ENCODE measurements around the gene FLNB.

The FLNB gene

GRCh38 chr3:58021072-58021959, 13.1 kb downstream of the FLNB start:
- Histone ChIP-seq H3K4me2 (ENCODE audit: insufficient read depth, low read length, poor library complexity, severe bottlenecking) (no peak overlapping the region), H3K4ac (ENCODE audit: low read length) (no peak overlapping the region), H2BK5ac (ENCODE audit: low read length) (no peak overlapping the region), H3K79me1 (ENCODE audit: low read depth, low read length) (no peaks in the 10 kb centered on the region), H2BK15ac (ENCODE audit: low read length) (no peak overlapping the region), H3K9me3 (replicated peaks in 1 of 2; ENCODE audit: control insufficient read depth in 2 of 2, insufficient read depth in 1 of 2, low read depth in 1 of 2, low read length in 2 of 2) (no peaks in the 10 kb centered on the region), H3K9ac (ENCODE audit: low read depth, low read length, poor library complexity) (no peak overlapping the region), H2AFZ (ENCODE audit: low read length) (no peak overlapping the region), H3K36me3 (replicated peaks in 1 of 2; ENCODE audit: control insufficient read depth in 2 of 2, insufficient read depth in 2 of 2, low read length in 2 of 2) (no peaks in the 10 kb centered on the region), H3K27me3 (ENCODE audit: control insufficient read depth in 3 of 3, insufficient read depth in 3 of 3, low read depth in 1 of 3, low read length in 3 of 3) (no peaks in the 10 kb centered on the region), H3K23ac (ENCODE audit: low read depth, low read length, poor library complexity) (no peak overlapping the region), H2AK5ac (ENCODE audit: low read depth, low read length) (peak overlapping the region; percentile 4), H4K8ac (ENCODE audit: low read depth, low read length) (no peak overlapping the region), H3K4me1 (ENCODE audit: control insufficient read depth in 2 of 2, insufficient read depth in 1 of 2, low read depth in 1 of 2, low read length in 2 of 2) (peaks cover 2 to 20% of the 10 kb centered on the region in 2 donors), H2BK12ac (ENCODE audit: low read length) (no peak overlapping the region), H3K14ac (ENCODE audit: low read length) (no peak overlapping the region), H3K27ac (replicated peaks; ENCODE audit: low read length) (no peak overlapping the region), H3K4me3 (ENCODE audit: low read length in 2 of 2) (no peak overlapping the region), H4K91ac (ENCODE audit: low read depth, low read length, poor library complexity) (no peak overlapping the region), H2BK120ac (ENCODE audit: low read depth, low read length) (no peak overlapping the region), H3K18ac (ENCODE audit: low read length) (peak overlapping the region; percentile 6)
- WGBS, 2 donors (ENCODE audit: extremely low coverage in 2 of 2, insufficient read length in 2 of 2, insufficient replicate concordance in 1 of 2): no CpG with 5 or more reads among the region's 8 CpGs
- DNase-seq (ENCODE audit: low spot score): no peak

- no peak overlapping the region for H4K91ac ChIP-seq (ENCODE audit: low read depth, low read length, poor library complexity)
- no peak overlapping the region for H3K14ac ChIP-seq (ENCODE audit: low read length)
- H3K23ac ChIP-seq (ENCODE audit: low read depth, low read length, poor library complexity): no peak overlapping the region
- no peak overlapping the region for H3K4me3 ChIP-seq (ENCODE audit: low read length in 2 of 2)
- no peak overlapping the region for H3K4ac ChIP-seq (ENCODE audit: low read length)
- H3K18ac ChIP-seq (ENCODE audit: low read length): no peak overlapping the region
- no peak overlapping the region for H2AK5ac ChIP-seq (ENCODE audit: low read depth, low read length)
- H2AFZ ChIP-seq (ENCODE audit: low read length): no peak overlapping the region
- peaks cover 2 to 20% of the 10 kb centered on the region in 2 donors for H3K4me1 ChIP-seq (ENCODE audit: control insufficient read depth in 2 of 2, insufficient read depth in 1 of 2, low read depth in 1 of 2, low read length in 2 of 2)
- H3K9ac ChIP-seq (ENCODE audit: low read depth, low read length, poor library complexity): no peak overlapping the region
- no peaks in the 10 kb centered on the region for H3K27me3 ChIP-seq (ENCODE audit: control insufficient read depth in 3 of 3, insufficient read depth in 3 of 3, low read depth in 1 of 3, low read length in 3 of 3)
- no peak overlapping the region for H2BK12ac ChIP-seq (ENCODE audit: low read length)
- no peaks in the 10 kb centered on the region for H3K79me1 ChIP-seq (ENCODE audit: low read depth, low read length)
- no peak overlapping the region for H4K8ac ChIP-seq (ENCODE audit: low read depth, low read length)
- no peak overlapping the region for H3K27ac ChIP-seq (replicated peaks; ENCODE audit: low read length)
- no CpG with 5 or more reads among the region's 5 CpGs for WGBS, 2 donors (ENCODE audit: extremely low coverage in 2 of 2, insufficient read length in 2 of 2, insufficient replicate concordance in 1 of 2)
- no peaks in the 10 kb centered on the region for H3K36me3 ChIP-seq (replicated peaks in 1 of 2; ENCODE audit: control insufficient read depth in 2 of 2, insufficient read depth in 2 of 2, low read length in 2 of 2)
- DNase-seq (ENCODE audit: low spot score): no peak
- no peak overlapping the region for H2BK5ac ChIP-seq (ENCODE audit: low read length)
- H3K4me2 ChIP-seq (ENCODE audit: insufficient read depth, low read length, poor library complexity, severe bottlenecking): no peak overlapping the region
- no peak overlapping the region for H2BK15ac ChIP-seq (ENCODE audit: low read length)
- H2BK120ac ChIP-seq (ENCODE audit: low read depth, low read length): no peak overlapping the region
- no peaks in the 10 kb centered on the region for H3K9me3 ChIP-seq (replicated peaks in 1 of 2; ENCODE audit: control insufficient read depth in 2 of 2, insufficient read depth in 1 of 2, low read depth in 1 of 2, low read length in 2 of 2)
These were observed 13.7 kb downstream of the FLNB start for GRCh38 chr3:58021962-58022361.

- Histone ChIP-seq H3K79me1 (ENCODE audit: low read depth, low read length) (no peaks in the 10 kb centered on the region), H4K91ac (ENCODE audit: low read depth, low read length, poor library complexity) (no peak overlapping the region), H3K36me3 (replicated peaks in 1 of 2; ENCODE audit: control insufficient read depth in 2 of 2, insufficient read depth in 2 of 2, low read length in 2 of 2) (no peaks in the 10 kb centered on the region), H2BK12ac (ENCODE audit: low read length) (no peak overlapping the region), H3K4me2 (ENCODE audit: insufficient read depth, low read length, poor library complexity, severe bottlenecking) (no peak overlapping the region), H2BK15ac (ENCODE audit: low read length) (no peak overlapping the region), H2BK120ac (ENCODE audit: low read depth, low read length) (no peak overlapping the region), H3K14ac (ENCODE audit: low read length) (no peak overlapping the region), H3K23ac (ENCODE audit: low read depth, low read length, poor library complexity) (no peak overlapping the region), H3K27me3 (ENCODE audit: control insufficient read depth in 3 of 3, insufficient read depth in 3 of 3, low read depth in 1 of 3, low read length in 3 of 3) (no peaks in the 10 kb centered on the region), H3K4ac (ENCODE audit: low read length) (no peak overlapping the region), H3K4me3 (ENCODE audit: low read length in 2 of 2) (no peak overlapping the region), H3K4me1 (ENCODE audit: control insufficient read depth in 2 of 2, insufficient read depth in 1 of 2, low read depth in 1 of 2, low read length in 2 of 2) (peaks cover 2 to 20% of the 10 kb centered on the region in 2 donors), H3K27ac (replicated peaks; ENCODE audit: low read length) (no peak overlapping the region), H4K8ac (ENCODE audit: low read depth, low read length) (no peak overlapping the region), H2AFZ (ENCODE audit: low read length) (no peak overlapping the region), H3K9me3 (replicated peaks in 1 of 2; ENCODE audit: control insufficient read depth in 2 of 2, insufficient read depth in 1 of 2, low read depth in 1 of 2, low read length in 2 of 2) (no peaks in the 10 kb centered on the region), H2AK5ac (ENCODE audit: low read depth, low read length) (no peak overlapping the region), H3K18ac (ENCODE audit: low read length) (no peak overlapping the region), H2BK5ac (ENCODE audit: low read length) (no peak overlapping the region), H3K9ac (ENCODE audit: low read depth, low read length, poor library complexity) (no peak overlapping the region)
- no CpG with 5 or more reads among the region's 3 CpGs for WGBS, 2 donors (ENCODE audit: extremely low coverage in 2 of 2, insufficient read length in 2 of 2, insufficient replicate concordance in 1 of 2)
- DNase-seq (ENCODE audit: low spot score): no peak
These were observed 14.3 kb downstream of the FLNB start for GRCh38 chr3:58022490-58022889.

DNA sequence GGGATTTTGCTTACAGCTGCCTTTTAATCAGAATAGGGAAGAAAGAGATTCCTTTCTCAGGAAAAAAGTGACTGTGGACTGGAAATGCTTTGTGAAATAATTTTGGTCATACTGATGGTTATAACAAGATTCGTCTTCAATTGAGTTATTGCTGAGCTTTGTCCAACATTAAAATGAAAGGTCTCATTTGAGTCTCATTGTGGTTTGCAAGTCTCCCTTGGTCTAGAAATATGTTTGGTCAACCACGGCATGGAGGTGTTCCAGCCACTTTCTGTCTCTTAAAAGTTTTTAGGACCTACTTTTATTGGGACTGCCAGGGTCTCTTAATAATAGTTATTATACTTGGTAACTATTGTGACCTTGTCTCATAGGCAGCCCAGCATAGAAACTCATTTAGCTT, 15.3 kb downstream of the FLNB start:
- H3K4me1 ChIP-seq (ENCODE audit: control insufficient read depth in 2 of 2, insufficient read depth in 1 of 2, low read depth in 1 of 2, low read length in 2 of 2): peaks cover 2 to 23% of the 10 kb centered on the region in 2 donors
- H3K14ac ChIP-seq (ENCODE audit: low read length): no peak overlapping the region
- no peak overlapping the region for H4K91ac ChIP-seq (ENCODE audit: low read depth, low read length, poor library complexity)
- H4K8ac ChIP-seq (ENCODE audit: low read depth, low read length): no peak overlapping the region
- no peak overlapping the region for H2AFZ ChIP-seq (ENCODE audit: low read length)
- H3K4me2 ChIP-seq (ENCODE audit: insufficient read depth, low read length, poor library complexity, severe bottlenecking): no peak overlapping the region
- no peak overlapping the region for H3K4ac ChIP-seq (ENCODE audit: low read length)
- H2BK120ac ChIP-seq (ENCODE audit: low read depth, low read length): no peak overlapping the region
- no peak overlapping the region for H2AK5ac ChIP-seq (ENCODE audit: low read depth, low read length)
- H2BK12ac ChIP-seq (ENCODE audit: low read length): no peak overlapping the region
- H3K23ac ChIP-seq (ENCODE audit: low read depth, low read length, poor library complexity): no peak overlapping the region
- H2BK5ac ChIP-seq (ENCODE audit: low read length): no peak overlapping the region
- no peaks in the 10 kb centered on the region for H3K36me3 ChIP-seq (replicated peaks in 1 of 2; ENCODE audit: control insufficient read depth in 2 of 2, insufficient read depth in 2 of 2, low read length in 2 of 2)
- no peak overlapping the region for H3K27ac ChIP-seq (replicated peaks; ENCODE audit: low read length)
- no peak overlapping the region for H2BK15ac ChIP-seq (ENCODE audit: low read length)
- no peaks in the 10 kb centered on the region for H3K27me3 ChIP-seq (ENCODE audit: control insufficient read depth in 3 of 3, insufficient read depth in 3 of 3, low read depth in 1 of 3, low read length in 3 of 3)
- no peak overlapping the region for H3K9ac ChIP-seq (ENCODE audit: low read depth, low read length, poor library complexity)
- DNase-seq (ENCODE audit: low spot score): no peak
- H3K18ac ChIP-seq (ENCODE audit: low read length): no peak overlapping the region
- H3K4me3 ChIP-seq (ENCODE audit: low read length in 2 of 2): no peak overlapping the region
- no peaks in the 10 kb centered on the region for H3K9me3 ChIP-seq (replicated peaks in 1 of 2; ENCODE audit: control insufficient read depth in 2 of 2, insufficient read depth in 1 of 2, low read depth in 1 of 2, low read length in 2 of 2)
- no CpG with 5 or more reads among the region's 2 CpGs for whole genome bisulfite sequencing, 2 donors (ENCODE audit: extremely low coverage in 2 of 2, insufficient read length in 2 of 2, insufficient replicate concordance in 1 of 2)
- no peaks in the 10 kb centered on the region for H3K79me1 ChIP-seq (ENCODE audit: low read depth, low read length)

Data from neuronal stem cell (in vitro differentiated cells).